ENCODE data around the gene RAB36.

DNA sequence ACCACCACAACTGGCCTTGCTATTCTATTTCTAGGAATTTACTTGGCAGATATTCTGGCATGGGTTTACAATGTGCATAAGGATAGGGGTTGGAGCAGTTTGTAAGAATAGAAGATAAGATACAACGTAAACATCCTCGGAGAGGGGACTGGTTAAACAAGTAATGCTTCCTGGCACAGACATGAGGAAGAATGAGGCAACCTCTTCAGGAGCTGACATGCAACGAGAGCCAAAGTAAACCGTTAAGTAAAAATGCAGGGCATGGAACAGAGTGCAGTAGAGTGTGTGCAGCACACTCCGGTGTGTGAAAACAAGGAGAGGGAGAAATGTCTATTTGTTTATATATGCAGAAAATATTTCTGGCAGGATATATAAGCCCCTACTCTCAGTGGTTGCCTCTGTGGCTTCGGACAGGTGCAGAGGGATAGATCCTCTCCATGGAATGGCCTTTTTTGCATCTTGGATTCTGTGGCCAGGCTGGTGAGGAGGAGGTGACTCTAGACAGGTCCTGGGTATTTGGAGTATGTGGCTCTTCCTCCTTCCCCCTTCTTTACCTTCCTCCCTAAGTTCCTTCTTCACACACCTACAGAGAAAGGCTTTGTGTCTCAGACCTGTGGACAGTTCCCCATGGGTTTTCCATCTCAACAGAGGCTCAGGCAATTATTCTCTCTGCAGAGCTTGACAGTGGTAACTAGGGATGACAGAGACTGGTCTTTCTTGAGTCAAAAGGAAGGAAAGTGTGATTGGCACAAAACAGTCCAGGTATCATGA lies 2.5 kb downstream of the RAB36 start:
- no peak for TF ChIP-seq YY1 (IDR thresholded peaks at IDR 0.05; ENCODE audit: insufficient read depth, insufficient read length)
- TF ChIP-seq ZNF274 (IDR thresholded peaks at IDR 0.05; ENCODE audit: low read depth, low read length), result no peak

Data from NT2/D1 (cell line).